GM19452 (cell line): Measurements from ENCODE around the gene ACLY.
"Not testable (repeated sequence)": the region's sequence is repeated elsewhere in the genome, so short reads cannot be mapped to it uniquely, and the experiment has no call there.

Experiments used
- ATAC-seq: cut with Tn5 transposase; IDR thresholded peaks from one replicate; pipeline ENCODE4 v1.9.1; 2021; ENCODE audit not compliant: unreplicated experiment

Gene ACLY

GRCh38 chr17:41939693-41940090 lies 20.9 kb upstream of the ACLY start:
- no peak for ATAC-seq

GRCh38 chr17:41939044-41939692 lies 20.4 kb upstream of the ACLY start:
- ATAC-seq: no peak

- ATAC-seq: no peak
These were observed 19.5 kb upstream of the ACLY start for GRCh38 chr17:41937970-41938954.

- no peak for ATAC-seq
These were observed 16.9 kb upstream of the ACLY start for GRCh38 chr17:41935641-41936040.

- ATAC-seq: no peak
These were observed 14.2 kb upstream of the ACLY start for GRCh38 chr17:41932816-41933389.

GRCh38 chr17:41931715-41932114 lies 13.0 kb upstream of the ACLY start:
- not testable (repeated sequence) for ATAC-seq

- peak; percentile 34 for ATAC-seq
These were observed 12.0 kb upstream of the ACLY start for GRCh38 chr17:41930833-41931156.

- ATAC-seq: peak; percentile 90
These were observed 11.5 kb upstream of the ACLY start, which contains the start of gene ODAD4 for GRCh38 chr17:41930009-41930832. TSS of gene ODAD4 (plus strand) at chr17:41930617. CDS start at chr17:41930724, 107 bp downstream.

GRCh38 chr17:41928693-41929251 lies 10.0 kb upstream of the ACLY start:
- ATAC-seq: no peak

GRCh38 chr17:41925991-41926590 lies 7.3 kb upstream of the ACLY start:
- no peak for ATAC-seq

- no peak for ATAC-seq
These were observed 1.8 kb upstream of the ACLY start for GRCh38 chr17:41920580-41920955.

GRCh38 chr17:41919840-41920579 lies 1.3 kb upstream of the ACLY start:
- ATAC-seq: no peak

- peak; percentile 7 for ATAC-seq
These were observed 540 bp upstream of the ACLY start for GRCh38 chr17:41919165-41919817.

- ATAC-seq: peak; percentile 21
These were observed 955 bp downstream of the ACLY start for GRCh38 chr17:41917679-41918313.

- ATAC-seq: no peak
These were observed 1.6 kb downstream of the ACLY start for GRCh38 chr17:41917192-41917591.

GRCh38 chr17:41915566-41915965 lies 3.2 kb downstream of the ACLY start:
- no peak for ATAC-seq

- no peak for ATAC-seq
These were observed 3.7 kb downstream of the ACLY start for GRCh38 chr17:41915020-41915419.

- no peak for ATAC-seq
These were observed 4.4 kb downstream of the ACLY start for GRCh38 chr17:41914358-41914766.

- no peak for ATAC-seq
These were observed 5.0 kb downstream of the ACLY start for GRCh38 chr17:41913798-41914197.
